HG03575 (cell line): ENCODE data around the gene TMEM129.

ENCODE experiments used
- ATAC-seq: cut with Tn5 transposase; IDR thresholded peaks from one replicate; pipeline ENCODE4 v1.9.1; 2021; ENCODE audit not compliant: unreplicated experiment, insufficient number of reproducible peaks, low FRiP score; ENCODE audit errors: extremely low read depth

The TMEM129 gene

DNA sequence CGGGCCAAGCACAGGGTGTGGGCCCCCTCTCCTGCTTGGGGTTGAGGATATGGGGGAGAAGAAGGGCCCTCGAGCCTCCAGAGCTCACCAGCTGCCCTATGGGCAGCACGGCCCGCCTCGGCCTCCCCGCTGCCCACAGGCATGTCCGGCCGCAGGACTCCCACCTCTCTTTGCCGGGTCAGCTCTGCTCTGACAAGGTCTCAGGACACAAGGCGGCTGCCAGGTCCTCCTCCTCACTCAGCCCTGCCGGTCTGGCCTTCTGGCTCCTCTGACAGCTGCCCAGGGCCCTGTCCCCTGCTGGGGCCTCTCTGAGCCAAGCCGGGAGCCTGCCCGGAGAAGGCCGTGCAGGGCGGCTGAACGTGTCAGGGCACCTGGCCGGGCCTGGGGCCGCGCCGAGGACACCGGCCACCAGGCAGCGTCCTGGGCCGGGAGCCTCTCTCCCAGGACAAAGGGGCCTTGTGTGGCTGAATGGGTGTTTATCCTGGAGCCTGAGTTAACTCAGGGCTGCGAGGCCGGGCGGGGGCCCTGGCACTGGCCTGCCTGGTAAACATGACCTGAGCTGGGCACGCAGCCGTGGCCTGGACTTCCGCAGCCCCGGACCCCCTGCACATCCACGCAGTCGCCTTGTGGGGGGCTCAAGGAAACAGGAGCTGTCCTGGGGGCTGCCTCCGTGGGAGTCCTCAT is 25.9 kb upstream of the TMEM129 start:
- no peak for ATAC-seq

GRCh38 chr4:1746265-1746691 is 25.2 kb upstream of the TMEM129 start:
- no peak for ATAC-seq

DNA sequence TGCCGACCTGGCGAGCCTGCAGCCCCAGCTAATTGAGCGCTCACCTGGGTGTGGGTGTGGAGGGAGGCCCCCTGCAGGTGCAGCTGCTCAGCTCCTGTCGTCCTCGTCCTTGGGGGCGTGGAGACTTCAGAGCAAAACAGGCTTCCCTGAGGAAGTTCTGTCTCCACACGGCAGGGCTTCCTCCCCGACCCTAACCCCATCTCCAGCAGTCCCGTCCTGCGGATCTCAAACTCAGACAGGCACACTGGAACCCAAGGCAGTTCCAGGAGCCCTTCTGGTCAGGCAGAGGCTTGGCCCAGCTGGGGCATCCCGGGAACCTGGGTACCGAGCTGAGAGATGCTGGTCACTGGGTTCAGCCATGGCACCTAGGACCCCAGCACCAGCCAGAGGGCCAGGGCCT is 24.6 kb upstream of the TMEM129 start:
- ATAC-seq, result no peak

- no peak for ATAC-seq
Measured at GRCh38 chr4:1745165-1745564, 24.0 kb upstream of the TMEM129 start.

GRCh38 chr4:1744552-1744951 is 23.4 kb upstream of the TMEM129 start:
- ATAC-seq, result no peak

GRCh38 chr4:1743975-1744374 is 22.9 kb upstream of the TMEM129 start:
- ATAC-seq, result no peak

GRCh38 chr4:1743551-1743950 is 22.4 kb upstream of the TMEM129 start:
- ATAC-seq, result no peak

GRCh38 chr4:1741208-1741607 is 20.1 kb upstream of the TMEM129 start:
- ATAC-seq, result no peak

DNA sequence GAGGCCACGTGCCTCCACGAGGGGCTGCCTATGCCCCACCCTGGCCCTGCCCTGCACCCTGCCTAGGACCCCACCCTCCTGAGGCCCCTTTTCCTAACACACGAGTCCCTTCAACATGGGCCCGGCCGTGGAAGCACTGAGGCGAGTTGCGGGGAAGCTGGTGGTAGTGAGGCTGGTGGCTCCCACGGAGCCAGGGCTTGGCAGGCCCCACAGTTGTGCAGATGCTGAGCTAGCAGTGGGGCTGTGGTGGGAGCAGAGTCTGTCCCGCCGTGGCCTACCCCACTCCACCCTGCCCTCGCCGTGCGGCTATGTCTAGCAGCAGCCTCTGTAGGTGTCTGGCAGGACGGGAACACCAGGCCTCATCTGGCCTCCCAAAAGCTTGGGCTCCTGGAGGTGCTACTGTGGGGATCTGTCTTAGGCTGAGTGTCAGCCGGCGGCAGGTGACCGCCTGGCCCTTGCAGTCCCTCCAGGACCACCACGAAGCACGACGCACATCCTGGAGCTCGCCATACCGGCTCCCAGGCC is 19.0 kb upstream of the TMEM129 start:
- no peak for ATAC-seq

- no peak for ATAC-seq
Measured at GRCh38 chr4:1739358-1739757, 18.2 kb upstream of the TMEM129 start.

DNA sequence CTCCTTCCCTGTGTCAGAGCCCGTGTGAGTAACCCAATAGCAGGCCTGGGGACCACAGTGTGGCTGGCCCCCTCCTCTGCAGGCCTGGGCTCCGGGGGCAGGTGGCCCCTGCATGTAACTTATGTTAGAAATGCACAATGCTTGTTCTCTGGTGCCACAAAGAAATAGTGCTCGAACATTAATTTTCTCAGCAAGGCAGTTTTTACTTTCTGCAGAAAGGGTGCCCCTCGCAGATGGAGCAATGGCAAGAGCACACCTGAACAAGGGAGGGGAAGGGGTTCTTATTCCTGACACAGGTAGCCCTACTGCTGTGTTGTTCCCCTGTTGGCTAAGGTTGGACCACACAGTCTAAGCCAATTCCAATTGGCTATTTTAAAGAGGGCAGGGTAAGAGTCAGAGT is 17.3 kb upstream of the TMEM129 start:
- ATAC-seq, result no peak

- no peak for ATAC-seq
Measured at GRCh38 chr4:1737666-1738065, 16.5 kb upstream of the TMEM129 start.

- no peak for ATAC-seq
Measured at GRCh38 chr4:1736812-1737211, 15.7 kb upstream of the TMEM129 start.

- no peak for ATAC-seq
Measured at GRCh38 chr4:1735215-1735614, 14.1 kb upstream of the TMEM129 start.

- ATAC-seq, result no peak
Measured at GRCh38 chr4:1732911-1733310, 11.8 kb upstream of the TMEM129 start.

DNA sequence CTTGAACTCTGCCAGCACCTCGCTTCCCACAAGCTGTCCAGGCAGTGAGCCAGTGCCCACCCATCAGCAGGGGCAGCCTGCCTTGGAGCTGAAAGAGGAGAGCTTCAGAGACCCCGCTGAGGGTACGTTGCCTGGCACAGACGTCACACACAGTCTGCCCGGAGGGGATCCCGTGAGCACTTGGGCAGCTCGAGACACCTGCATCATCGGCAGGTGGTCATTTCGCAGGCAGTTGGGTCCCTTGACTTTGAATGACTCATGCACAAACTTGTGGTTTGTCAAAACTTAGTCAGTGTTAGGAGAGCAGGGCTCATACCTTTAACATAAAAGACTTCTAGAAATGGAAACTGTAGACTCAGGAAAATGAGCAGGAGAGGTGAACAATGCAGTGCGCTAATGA is 10.1 kb upstream of the TMEM129 start:
- ATAC-seq, result no peak

DNA sequence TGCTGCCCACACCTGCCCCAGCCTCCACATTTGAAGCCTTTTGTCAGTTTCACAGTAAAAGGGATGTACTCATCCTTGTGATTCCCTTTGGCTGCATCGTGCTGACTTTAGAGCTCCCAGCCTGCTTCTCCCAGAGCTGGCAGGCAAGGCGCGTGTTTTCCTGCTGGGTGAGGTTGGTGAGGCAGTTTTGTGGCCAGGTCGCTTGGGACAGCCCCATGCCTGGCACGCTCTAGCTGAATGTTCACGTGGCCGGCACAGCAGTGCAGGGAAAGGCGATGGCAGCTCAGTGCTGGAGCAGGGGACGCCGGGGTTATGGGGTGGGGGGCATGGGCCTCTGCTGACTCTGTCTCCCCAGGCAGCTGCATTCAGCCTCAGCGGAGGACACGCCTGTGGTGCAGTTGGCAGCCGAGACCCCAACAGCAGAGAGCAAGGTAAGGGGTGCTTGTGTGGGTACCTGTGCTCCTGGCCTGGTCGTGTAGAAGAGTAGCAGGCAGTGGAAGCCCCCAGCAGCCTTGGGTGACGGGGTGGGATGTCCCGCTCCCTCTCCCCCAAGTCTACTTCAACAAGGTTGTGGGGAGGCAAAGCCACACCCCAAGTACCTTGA is 9.5 kb upstream of the TMEM129 start:
- ATAC-seq, result no peak

DNA sequence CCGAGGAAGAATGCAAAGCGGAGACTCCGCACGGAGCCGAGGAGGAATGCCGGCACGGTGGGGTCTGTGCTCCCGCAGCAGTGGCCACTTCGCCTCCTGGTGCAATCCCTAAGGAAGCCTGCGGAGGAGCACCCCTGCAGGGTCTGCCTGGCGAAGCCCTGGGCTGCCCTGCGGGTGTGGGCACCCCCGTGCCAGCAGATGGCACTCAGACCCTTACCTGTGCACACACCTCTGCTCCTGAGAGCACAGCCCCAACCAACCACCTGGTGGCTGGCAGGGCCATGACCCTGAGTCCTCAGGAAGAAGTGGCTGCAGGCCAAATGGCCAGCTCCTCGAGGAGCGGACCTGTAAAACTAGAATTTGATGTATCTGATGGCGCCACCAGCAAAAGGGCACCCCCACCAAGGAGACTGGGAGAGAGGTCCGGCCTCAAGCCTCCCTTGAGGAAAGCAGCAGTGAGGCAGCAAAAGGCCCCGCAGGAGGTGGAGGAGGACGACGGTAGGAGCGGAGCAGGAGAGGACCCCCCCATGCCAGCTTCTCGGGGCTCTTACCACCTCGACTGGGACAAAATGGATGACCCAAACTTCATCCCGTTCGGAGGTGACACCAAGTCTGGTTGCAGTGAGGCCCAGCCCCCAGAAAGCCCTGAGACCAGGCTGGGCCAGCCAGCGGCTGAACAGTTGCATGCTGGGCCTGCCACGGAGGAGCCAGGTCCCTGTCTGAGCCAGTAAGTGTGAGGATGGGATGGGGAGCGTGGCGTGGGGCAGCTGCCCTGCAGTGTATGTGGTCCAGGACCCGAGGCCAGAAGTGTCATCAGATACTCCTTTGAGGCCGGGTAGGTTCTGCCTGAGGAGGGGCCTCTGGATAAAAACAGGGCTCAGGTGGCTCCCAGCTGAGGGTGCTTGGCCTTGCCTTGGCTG is 7.2 kb upstream of the TMEM129 start:
- ATAC-seq, result no peak

DNA sequence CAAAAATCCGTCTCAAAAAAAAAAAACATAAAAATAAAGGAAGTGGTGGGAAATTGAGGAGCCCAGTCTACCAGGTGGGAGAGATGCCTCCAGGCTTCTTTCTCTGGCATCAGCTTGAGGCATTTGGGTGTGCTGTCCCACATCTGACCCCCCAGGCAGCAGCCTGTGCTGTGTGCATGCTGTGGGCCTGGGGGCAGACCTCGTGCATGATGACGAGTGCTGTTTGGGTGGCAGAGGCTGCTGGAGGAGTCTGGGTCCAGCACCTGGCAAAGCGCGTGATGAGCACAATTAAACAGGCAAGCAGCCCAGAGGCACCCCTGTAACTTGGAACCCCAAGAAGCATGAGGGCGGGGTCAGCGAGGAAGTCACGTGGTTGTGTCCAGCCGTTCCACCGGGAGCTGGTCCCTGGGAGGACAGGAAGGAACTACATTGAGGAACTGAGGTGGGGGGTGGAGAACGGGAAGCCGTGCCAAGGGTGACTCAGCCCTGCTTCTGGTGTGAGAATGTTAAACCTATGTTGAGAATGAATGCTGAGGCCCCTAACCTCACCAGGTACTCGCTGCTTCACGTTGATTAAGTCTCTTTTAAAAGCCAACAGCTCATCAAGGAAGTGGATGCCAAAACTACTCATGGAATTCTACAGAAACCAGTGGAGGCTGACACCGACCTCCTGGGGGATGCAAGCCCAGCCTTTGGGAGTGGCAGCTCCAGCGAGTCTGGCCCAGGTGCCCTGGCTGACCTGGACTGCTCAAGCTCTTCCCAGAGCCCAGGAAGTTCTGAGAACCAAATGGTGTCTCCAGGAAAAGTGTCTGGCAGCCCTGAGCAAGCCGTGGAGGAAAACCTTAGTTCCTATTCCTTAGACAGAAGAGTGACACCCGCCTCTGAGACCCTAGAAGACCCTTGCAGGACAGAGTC is 6.3 kb upstream of the TMEM129 start:
- no peak for ATAC-seq
